ENCODE data around the gene DGLUCY.
"Not testable (repeated sequence)": the region's sequence is repeated elsewhere in the genome, so short reads cannot be mapped to it uniquely, and the experiment has no call there.

Gene DGLUCY

GRCh38 chr14:91153360-91153759 lies 39.5 kb downstream of the DGLUCY start:
- Histone ChIP-seq H3K4me1 (ENCODE audit: control insufficient read depth, insufficient read depth, low read length) (0 out of 2 replicates have a peak, but pooled peaks cover 3% of the 10 kb centered on the region), H3K9ac (ENCODE audit: low read length) (no peak overlapping the region), H3K36me3 (ENCODE audit: control insufficient read depth, insufficient read depth, low read length) (peaks cover 11% of the 10 kb centered on the region; the same call in 1 of the 2 replicates), H3K27me3 (ENCODE audit: control insufficient read depth, insufficient read depth, low read length) (no peaks in the 10 kb centered on the region), H3K27ac (ENCODE audit: low read depth, low read length) (no peak overlapping the region), H3K9me3 (ENCODE audit: control insufficient read depth, insufficient read depth, low read depth, low read length) (no peaks in the 10 kb centered on the region), H3K4me3 (ENCODE audit: low read depth, low read length) (no peak overlapping the region)

- Histone ChIP-seq H3K27me3 (ENCODE audit: control insufficient read depth, insufficient read depth, low read length) (no peaks in the 10 kb centered on the region), H3K9ac (ENCODE audit: low read length) (no peak overlapping the region), H3K27ac (ENCODE audit: low read depth, low read length) (no peak overlapping the region), H3K4me3 (ENCODE audit: low read depth, low read length) (no peak overlapping the region), H3K36me3 (ENCODE audit: control insufficient read depth, insufficient read depth, low read length) (peaks cover 15% of the 10 kb centered on the region), H3K4me1 (ENCODE audit: control insufficient read depth, insufficient read depth, low read length) (0 out of 2 replicates have a peak, but pooled peaks cover 3% of the 10 kb centered on the region), H3K9me3 (ENCODE audit: control insufficient read depth, insufficient read depth, low read depth, low read length) (no peaks in the 10 kb centered on the region)
Observed at GRCh38 chr14:91154851-91155625, 41.2 kb downstream of the DGLUCY start.

GRCh38 chr14:91155626-91156089 lies 41.8 kb downstream of the DGLUCY start:
- Histone ChIP-seq H3K36me3 (ENCODE audit: control insufficient read depth, insufficient read depth, low read length) (peaks cover 20% of the 10 kb centered on the region), H3K9me3 (ENCODE audit: control insufficient read depth, insufficient read depth, low read depth, low read length) (no peaks in the 10 kb centered on the region), H3K4me1 (ENCODE audit: control insufficient read depth, insufficient read depth, low read length) (0 out of 2 replicates have a peak, but pooled peaks cover 3% of the 10 kb centered on the region), H3K9ac (ENCODE audit: low read length) (no peak overlapping the region), H3K27me3 (ENCODE audit: control insufficient read depth, insufficient read depth, low read length) (no peaks in the 10 kb centered on the region), H3K27ac (ENCODE audit: low read depth, low read length) (no peak overlapping the region), H3K4me3 (ENCODE audit: low read depth, low read length) (no peak overlapping the region)

- H3K27me3 ChIP-seq (ENCODE audit: control insufficient read depth, insufficient read depth, low read length); H3K9me3 ChIP-seq (ENCODE audit: control insufficient read depth, insufficient read depth, low read depth, low read length); H3K4me3 ChIP-seq (ENCODE audit: low read depth, low read length); H3K4me1 ChIP-seq (ENCODE audit: control insufficient read depth, insufficient read depth, low read length); H3K27ac ChIP-seq (ENCODE audit: low read depth, low read length); H3K9ac ChIP-seq (ENCODE audit: low read length): not testable (repeated sequence)
- H3K36me3 ChIP-seq (ENCODE audit: control insufficient read depth, insufficient read depth, low read length) = peaks cover 23% of the 10 kb centered on the region
Observed at GRCh38 chr14:91156142-91156666, 42.3 kb downstream of the DGLUCY start.

- not testable (repeated sequence) for H3K4me3 ChIP-seq (ENCODE audit: low read depth, low read length); H3K9ac ChIP-seq (ENCODE audit: low read length); H3K4me1 ChIP-seq (ENCODE audit: control insufficient read depth, insufficient read depth, low read length); H3K27me3 ChIP-seq (ENCODE audit: control insufficient read depth, insufficient read depth, low read length); H3K27ac ChIP-seq (ENCODE audit: low read depth, low read length); H3K9me3 ChIP-seq (ENCODE audit: control insufficient read depth, insufficient read depth, low read depth, low read length)
- peaks cover 27% of the 10 kb centered on the region for H3K36me3 ChIP-seq (ENCODE audit: control insufficient read depth, insufficient read depth, low read length)
Observed at GRCh38 chr14:91156877-91157276, 43.0 kb downstream of the DGLUCY start.

- Histone ChIP-seq H3K9me3 (ENCODE audit: control insufficient read depth, insufficient read depth, low read depth, low read length) (no peaks in the 10 kb centered on the region), H3K27ac (ENCODE audit: low read depth, low read length) (no peak overlapping the region), H3K27me3 (ENCODE audit: control insufficient read depth, insufficient read depth, low read length) (no peaks in the 10 kb centered on the region), H3K4me3 (ENCODE audit: low read depth, low read length) (no peak overlapping the region), H3K9ac (ENCODE audit: low read length) (no peak overlapping the region), H3K4me1 (ENCODE audit: control insufficient read depth, insufficient read depth, low read length) (0 out of 2 replicates have a peak, but pooled peaks cover 3% of the 10 kb centered on the region), H3K36me3 (ENCODE audit: control insufficient read depth, insufficient read depth, low read length) (peaks cover 23% of the 10 kb centered on the region)
Observed at GRCh38 chr14:91158091-91158790, 44.4 kb downstream of the DGLUCY start.

GRCh38 chr14:91159182-91159581 lies 45.3 kb downstream of the DGLUCY start:
- peaks cover 24% of the 10 kb centered on the region for H3K36me3 ChIP-seq (ENCODE audit: control insufficient read depth, insufficient read depth, low read length)
- no peaks in the 10 kb centered on the region for H3K27me3 ChIP-seq (ENCODE audit: control insufficient read depth, insufficient read depth, low read length)
- no peak overlapping the region for H3K27ac ChIP-seq (ENCODE audit: low read depth, low read length)
- H3K9ac ChIP-seq (ENCODE audit: low read length) = no peak overlapping the region
- 0 out of 2 replicates have a peak, but pooled peaks cover 3% of the 10 kb centered on the region for H3K4me1 ChIP-seq (ENCODE audit: control insufficient read depth, insufficient read depth, low read length)
- no peaks in the 10 kb centered on the region for H3K9me3 ChIP-seq (ENCODE audit: control insufficient read depth, insufficient read depth, low read depth, low read length)
- H3K4me3 ChIP-seq (ENCODE audit: low read depth, low read length) = no peak overlapping the region

GRCh38 chr14:91159906-91160305 lies 46.0 kb downstream of the DGLUCY start:
- H3K4me3 ChIP-seq (ENCODE audit: low read depth, low read length) = no peak overlapping the region
- H3K9ac ChIP-seq (ENCODE audit: low read length) = no peak overlapping the region
- no peaks in the 10 kb centered on the region for H3K9me3 ChIP-seq (ENCODE audit: control insufficient read depth, insufficient read depth, low read depth, low read length)
- H3K27ac ChIP-seq (ENCODE audit: low read depth, low read length) = no peak overlapping the region
- H3K27me3 ChIP-seq (ENCODE audit: control insufficient read depth, insufficient read depth, low read length) = no peaks in the 10 kb centered on the region
- H3K36me3 ChIP-seq (ENCODE audit: control insufficient read depth, insufficient read depth, low read length) = peaks cover 29% of the 10 kb centered on the region
- H3K4me1 ChIP-seq (ENCODE audit: control insufficient read depth, insufficient read depth, low read length) = 0 out of 2 replicates have a peak, but pooled peaks cover 3% of the 10 kb centered on the region

- no peak overlapping the region for H3K27ac ChIP-seq (ENCODE audit: low read depth, low read length)
- no peaks in the 10 kb centered on the region for H3K9me3 ChIP-seq (ENCODE audit: control insufficient read depth, insufficient read depth, low read depth, low read length)
- H3K4me3 ChIP-seq (ENCODE audit: low read depth, low read length) = no peak overlapping the region
- H3K9ac ChIP-seq (ENCODE audit: low read length) = no peak overlapping the region
- no peaks in the 10 kb centered on the region for H3K4me1 ChIP-seq (ENCODE audit: control insufficient read depth, insufficient read depth, low read length)
- H3K36me3 ChIP-seq (ENCODE audit: control insufficient read depth, insufficient read depth, low read length) = peaks cover 40% of the 10 kb centered on the region
- no peaks in the 10 kb centered on the region for H3K27me3 ChIP-seq (ENCODE audit: control insufficient read depth, insufficient read depth, low read length)
Observed at GRCh38 chr14:91163316-91163715, 49.4 kb downstream of the DGLUCY start.

GRCh38 chr14:91164676-91165075 lies 50.8 kb downstream of the DGLUCY start:
- Histone ChIP-seq H3K4me3 (ENCODE audit: low read depth, low read length) (no peak overlapping the region), H3K9ac (ENCODE audit: low read length) (no peak overlapping the region), H3K4me1 (ENCODE audit: control insufficient read depth, insufficient read depth, low read length) (no peaks in the 10 kb centered on the region), H3K27me3 (ENCODE audit: control insufficient read depth, insufficient read depth, low read length) (no peaks in the 10 kb centered on the region), H3K9me3 (ENCODE audit: control insufficient read depth, insufficient read depth, low read depth, low read length) (no peaks in the 10 kb centered on the region), H3K27ac (ENCODE audit: low read depth, low read length) (no peak overlapping the region), H3K36me3 (ENCODE audit: control insufficient read depth, insufficient read depth, low read length) (peaks cover 41% of the 10 kb centered on the region)

- no peaks in the 10 kb centered on the region for H3K9me3 ChIP-seq (ENCODE audit: control insufficient read depth, insufficient read depth, low read depth, low read length)
- H3K27me3 ChIP-seq (ENCODE audit: control insufficient read depth, insufficient read depth, low read length) = no peaks in the 10 kb centered on the region
- H3K9ac ChIP-seq (ENCODE audit: low read length) = no peak overlapping the region
- H3K27ac ChIP-seq (ENCODE audit: low read depth, low read length) = no peak overlapping the region
- H3K4me3 ChIP-seq (ENCODE audit: low read depth, low read length) = no peak overlapping the region
- peaks cover 32% of the 10 kb centered on the region for H3K36me3 ChIP-seq (ENCODE audit: control insufficient read depth, insufficient read depth, low read length)
- no peaks in the 10 kb centered on the region for H3K4me1 ChIP-seq (ENCODE audit: control insufficient read depth, insufficient read depth, low read length)
Observed at GRCh38 chr14:91167380-91167770, 53.5 kb downstream of the DGLUCY start.
